ENCODE measurements around the gene DYNC1I1. TPM values are rescaled to one million over a fixed set of nuclear protein-coding genes. Genes with fewer than 3 reads are reported as not detected.

The DYNC1I1 gene
- total and polyA plus RNA-seq, 4 donors, result 0.28 to 0.67 (median 0.39) TPM

DNA sequence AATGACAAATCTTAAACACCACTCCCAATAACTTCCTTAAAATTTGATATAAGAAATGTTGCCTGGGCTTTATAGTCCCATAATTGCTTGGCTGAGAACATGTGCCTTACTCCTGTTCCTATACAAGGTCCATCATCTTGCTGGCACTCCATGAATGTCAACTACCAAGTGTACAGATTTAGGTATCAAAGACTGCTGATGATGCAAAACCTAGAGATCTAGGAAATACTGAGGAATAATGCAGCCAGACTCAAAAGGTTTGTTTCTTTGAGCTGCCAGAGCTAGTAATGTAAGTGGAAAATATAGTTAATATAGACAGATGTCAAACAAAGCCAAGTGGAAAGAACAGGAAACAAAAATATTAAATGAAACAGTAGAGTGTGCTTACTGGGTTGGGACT lies 121.1 kb downstream of the DYNC1I1 start:
- Histone ChIP-seq H3K27ac (ENCODE audit: low read depth in 1 of 2, low read length in 2 of 2) (no peak overlapping the region), H3K27me3 (ENCODE audit: control insufficient read depth in 4 of 4, insufficient read depth in 4 of 4, low read length in 3 of 4) (peaks cover 0 to 5% (median 0%) of the 10 kb centered on the region in 4 donors), H3K4me1 (ENCODE audit: control insufficient read depth in 4 of 4, insufficient read depth in 4 of 4, low read length in 3 of 4) (no peaks in the 10 kb centered on the region), H3K9ac (ENCODE audit: low read depth in 1 of 2, low read length in 2 of 2) (no peak overlapping the region), H3K4me3 (ENCODE audit: low read depth in 1 of 3, low read length in 3 of 3) (no peak overlapping the region), H3K9me3 (ENCODE audit: control insufficient read depth in 4 of 4, low read length in 3 of 4) (no peaks in the 10 kb centered on the region), H3K36me3 (ENCODE audit: control insufficient read depth in 4 of 4, insufficient read depth in 3 of 4, low read depth in 1 of 4, low read length in 3 of 4) (no peaks in the 10 kb centered on the region)
- TF ChIP-seq EGR1 (IDR thresholded peaks at IDR 0.05; ENCODE audit: low read depth in 2 of 2) (no peak), HNF4A (conservative IDR thresholded peaks at IDR 0.05) (no peak), GABPA (IDR thresholded peaks at IDR 0.05 in 1 of 2, conservative IDR thresholded peaks at IDR 0.05 in 1 of 2) (no peak), NR2F2 (IDR thresholded peaks at IDR 0.05) (no peak), JUND (IDR thresholded peaks at IDR 0.05) (no peak), TAF1 (conservative IDR thresholded peaks at IDR 0.05) (no peak), HNF4G (IDR thresholded peaks at IDR 0.05) (no peak), ZBTB33 (IDR thresholded peaks at IDR 0.05) (no peak), SP1 (IDR thresholded peaks at IDR 0.05) (no peak), RXRA (IDR thresholded peaks at IDR 0.05) (no peak), RAD21 (IDR thresholded peaks at IDR 0.05) (no peak), YY1 (IDR thresholded peaks at IDR 0.05) (no peak), FOXA1 (IDR thresholded peaks at IDR 0.05) (no peak)
- TF ChIP-seq, protein P1, sequence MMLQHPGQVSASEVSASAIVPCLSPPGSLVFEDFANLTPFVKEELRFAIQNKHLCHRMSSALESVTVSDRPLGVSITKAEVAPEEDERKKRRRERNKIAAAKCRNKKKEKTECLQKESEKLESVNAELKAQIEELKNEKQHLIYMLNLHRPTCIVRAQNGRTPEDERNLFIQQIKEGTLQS (IDR thresholded peaks at IDR 0.05), result no peak
- TF ChIP-seq, protein P2, sequence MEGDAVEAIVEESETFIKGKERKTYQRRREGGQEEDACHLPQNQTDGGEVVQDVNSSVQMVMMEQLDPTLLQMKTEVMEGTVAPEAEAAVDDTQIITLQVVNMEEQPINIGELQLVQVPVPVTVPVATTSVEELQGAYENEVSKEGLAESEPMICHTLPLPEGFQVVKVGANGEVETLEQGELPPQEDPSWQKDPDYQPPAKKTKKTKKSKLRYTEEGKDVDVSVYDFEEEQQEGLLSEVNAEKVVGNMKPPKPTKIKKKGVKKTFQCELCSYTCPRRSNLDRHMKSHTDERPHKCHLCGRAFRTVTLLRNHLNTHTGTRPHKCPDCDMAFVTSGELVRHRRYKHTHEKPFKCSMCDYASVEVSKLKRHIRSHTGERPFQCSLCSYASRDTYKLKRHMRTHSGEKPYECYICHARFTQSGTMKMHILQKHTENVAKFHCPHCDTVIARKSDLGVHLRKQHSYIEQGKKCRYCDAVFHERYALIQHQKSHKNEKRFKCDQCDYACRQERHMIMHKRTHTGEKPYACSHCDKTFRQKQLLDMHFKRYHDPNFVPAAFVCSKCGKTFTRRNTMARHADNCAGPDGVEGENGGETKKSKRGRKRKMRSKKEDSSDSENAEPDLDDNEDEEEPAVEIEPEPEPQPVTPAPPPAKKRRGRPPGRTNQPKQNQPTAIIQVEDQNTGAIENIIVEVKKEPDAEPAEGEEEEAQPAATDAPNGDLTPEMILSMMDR (IDR thresholded peaks at IDR 0.05; ENCODE audit: low read depth, low read length, missing input control), result no peak
- TF ChIP-seq, protein P3, sequence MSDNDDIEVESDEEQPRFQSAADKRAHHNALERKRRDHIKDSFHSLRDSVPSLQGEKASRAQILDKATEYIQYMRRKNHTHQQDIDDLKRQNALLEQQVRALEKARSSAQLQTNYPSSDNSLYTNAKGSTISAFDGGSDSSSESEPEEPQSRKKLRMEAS (IDR thresholded peaks at IDR 0.05), result no peak
- TF ChIP-seq, protein P4, sequence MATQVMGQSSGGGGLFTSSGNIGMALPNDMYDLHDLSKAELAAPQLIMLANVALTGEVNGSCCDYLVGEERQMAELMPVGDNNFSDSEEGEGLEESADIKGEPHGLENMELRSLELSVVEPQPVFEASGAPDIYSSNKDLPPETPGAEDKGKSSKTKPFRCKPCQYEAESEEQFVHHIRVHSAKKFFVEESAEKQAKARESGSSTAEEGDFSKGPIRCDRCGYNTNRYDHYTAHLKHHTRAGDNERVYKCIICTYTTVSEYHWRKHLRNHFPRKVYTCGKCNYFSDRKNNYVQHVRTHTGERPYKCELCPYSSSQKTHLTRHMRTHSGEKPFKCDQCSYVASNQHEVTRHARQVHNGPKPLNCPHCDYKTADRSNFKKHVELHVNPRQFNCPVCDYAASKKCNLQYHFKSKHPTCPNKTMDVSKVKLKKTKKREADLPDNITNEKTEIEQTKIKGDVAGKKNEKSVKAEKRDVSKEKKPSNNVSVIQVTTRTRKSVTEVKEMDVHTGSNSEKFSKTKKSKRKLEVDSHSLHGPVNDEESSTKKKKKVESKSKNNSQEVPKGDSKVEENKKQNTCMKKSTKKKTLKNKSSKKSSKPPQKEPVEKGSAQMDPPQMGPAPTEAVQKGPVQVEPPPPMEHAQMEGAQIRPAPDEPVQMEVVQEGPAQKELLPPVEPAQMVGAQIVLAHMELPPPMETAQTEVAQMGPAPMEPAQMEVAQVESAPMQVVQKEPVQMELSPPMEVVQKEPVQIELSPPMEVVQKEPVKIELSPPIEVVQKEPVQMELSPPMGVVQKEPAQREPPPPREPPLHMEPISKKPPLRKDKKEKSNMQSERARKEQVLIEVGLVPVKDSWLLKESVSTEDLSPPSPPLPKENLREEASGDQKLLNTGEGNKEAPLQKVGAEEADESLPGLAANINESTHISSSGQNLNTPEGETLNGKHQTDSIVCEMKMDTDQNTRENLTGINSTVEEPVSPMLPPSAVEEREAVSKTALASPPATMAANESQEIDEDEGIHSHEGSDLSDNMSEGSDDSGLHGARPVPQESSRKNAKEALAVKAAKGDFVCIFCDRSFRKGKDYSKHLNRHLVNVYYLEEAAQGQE (IDR thresholded peaks at IDR 0.05), result no peak
- DNase-seq (ENCODE audit: low spot score), result no peak
